NCI-H2227 (cell line): ENCODE measurements around the gene PLA2G12A.
"Not testable (repeated sequence)": the region's sequence is repeated elsewhere in the genome, so short reads cannot be mapped to it uniquely, and the experiment has no call there.

Source experiments
- DNase-seq: peaks from one replicate; lab custom pipeline; 2025; ENCODE audit not compliant: unreplicated experiment; lab: John Stamatoyannopoulos, UW

PLA2G12A gene

DNA sequence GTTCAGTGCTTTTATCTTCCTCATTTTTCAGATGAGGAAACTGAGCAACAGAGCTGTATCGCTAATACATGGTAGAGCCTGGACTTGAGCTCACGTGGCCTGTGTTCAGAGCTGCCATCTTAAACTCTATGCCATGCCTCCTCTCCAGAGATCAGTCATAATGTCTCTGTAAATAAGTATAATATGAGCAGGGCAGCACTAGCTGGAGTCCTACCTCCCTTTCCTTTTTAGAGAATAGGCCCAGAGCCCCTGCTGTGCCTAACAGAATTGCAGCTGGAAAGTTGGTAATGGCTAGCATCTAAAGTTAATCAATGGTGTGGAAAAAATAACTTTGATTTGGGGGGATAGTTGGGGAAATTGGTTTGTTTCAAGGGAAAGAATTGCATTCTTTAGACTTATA is 47.0 kb downstream of the PLA2G12A start:
- DNase-seq, result no peak

GRCh38 chr4:109678925-109679324 is 50.9 kb downstream of the PLA2G12A start:
- not testable (repeated sequence) for DNase-seq

- DNase-seq, result not testable (repeated sequence)
Observed at GRCh38 chr4:109678472-109678871, 51.4 kb downstream of the PLA2G12A start.

GRCh38 chr4:109676886-109677285 is 53.0 kb downstream of the PLA2G12A start:
- no peak for DNase-seq

DNA sequence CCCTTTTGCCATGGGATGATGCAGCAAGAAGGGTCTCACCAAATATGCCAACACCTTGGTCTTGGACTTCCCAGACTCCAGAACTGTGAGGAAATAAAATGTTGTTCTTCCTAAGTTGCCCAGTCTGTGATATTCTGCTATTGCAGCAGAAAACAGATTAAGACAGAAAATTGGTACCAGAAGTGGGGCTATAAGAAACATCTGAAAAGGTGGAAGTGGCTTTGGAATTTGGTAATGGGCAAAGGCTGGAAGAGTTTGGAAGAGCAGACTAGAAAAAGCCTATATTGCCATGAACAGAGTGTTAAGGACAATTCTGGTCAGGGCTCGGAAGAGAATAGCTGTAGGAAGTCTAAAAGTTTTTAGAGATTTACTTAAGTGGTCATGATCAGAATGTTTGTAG is 54.0 kb downstream of the PLA2G12A start:
- DNase-seq, result no peak

DNA sequence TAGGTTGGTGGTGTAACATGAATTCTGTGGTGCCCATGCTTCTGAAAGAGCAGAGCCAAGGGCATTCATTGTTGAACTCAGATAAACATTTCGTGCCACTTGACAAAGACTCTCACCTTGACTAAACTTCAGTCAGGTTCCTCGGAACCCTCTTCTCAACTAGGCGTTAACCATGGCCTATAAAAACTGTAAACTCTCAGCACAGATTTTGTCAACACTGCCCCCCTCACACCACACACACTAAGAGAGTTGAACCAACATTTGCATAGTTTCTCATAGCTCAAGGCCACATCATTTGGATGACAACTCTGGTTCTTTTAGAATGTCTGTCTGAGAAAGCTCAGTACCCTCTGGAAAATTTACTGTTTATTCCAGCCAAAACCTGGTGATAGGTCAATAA is 54.7 kb downstream of the PLA2G12A start:
- no peak for DNase-seq

DNA sequence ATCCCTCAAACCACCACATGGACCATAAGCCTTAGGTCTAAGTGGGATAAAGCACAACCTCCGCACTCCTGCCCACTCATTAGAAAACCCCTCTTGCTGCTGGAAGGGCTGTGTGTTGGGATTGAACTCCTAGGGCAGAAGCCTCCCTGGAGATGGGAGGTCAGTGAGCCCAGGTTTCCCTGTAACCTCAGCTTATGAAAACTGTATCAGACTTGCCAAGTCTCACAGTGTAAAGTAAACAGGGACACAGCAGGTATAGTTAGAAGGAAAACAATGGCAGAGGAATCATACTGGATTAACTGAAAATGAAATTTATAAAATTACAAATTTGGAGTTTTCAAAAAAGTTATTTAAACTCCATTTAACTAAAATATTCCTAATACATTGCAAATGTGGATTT is 56.6 kb downstream of the PLA2G12A start:
- no peak for DNase-seq

DNA sequence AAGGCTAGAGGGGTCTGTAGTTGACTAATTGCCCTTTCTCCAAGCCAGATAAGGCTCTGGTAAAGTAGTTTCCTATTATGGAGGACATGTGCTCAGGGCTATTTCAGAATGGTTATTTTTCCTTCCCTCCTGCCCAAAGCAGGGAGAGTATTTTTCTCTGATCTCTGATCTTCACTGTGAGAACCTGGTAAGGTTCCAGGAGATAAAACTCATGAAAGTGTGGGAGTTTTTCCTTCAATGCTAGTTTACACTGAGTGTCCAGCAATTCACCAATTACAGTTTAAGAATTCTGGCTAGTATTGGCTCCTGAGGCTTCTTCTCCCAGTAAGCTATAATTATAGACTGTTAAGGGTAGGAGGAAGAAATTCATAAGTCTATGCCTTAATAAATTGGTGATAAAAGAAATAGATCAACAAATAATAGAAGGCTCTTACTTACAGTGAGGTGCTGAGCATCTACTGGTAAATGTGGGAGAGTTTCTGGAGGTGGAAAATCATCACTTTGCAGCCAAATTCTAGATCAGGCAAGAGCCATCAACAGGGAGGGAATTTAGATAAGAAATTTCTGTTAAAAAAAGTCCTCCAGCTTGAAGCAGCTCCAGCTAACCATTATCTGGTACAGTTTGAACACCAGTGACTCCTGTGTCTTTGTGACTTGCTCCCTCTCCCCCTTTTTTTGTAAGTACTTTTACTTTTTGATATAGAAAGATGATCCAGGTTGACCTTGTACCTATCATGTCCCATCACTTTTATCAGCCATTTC is 57.5 kb downstream of the PLA2G12A start:
- DNase-seq, result no peak

DNA sequence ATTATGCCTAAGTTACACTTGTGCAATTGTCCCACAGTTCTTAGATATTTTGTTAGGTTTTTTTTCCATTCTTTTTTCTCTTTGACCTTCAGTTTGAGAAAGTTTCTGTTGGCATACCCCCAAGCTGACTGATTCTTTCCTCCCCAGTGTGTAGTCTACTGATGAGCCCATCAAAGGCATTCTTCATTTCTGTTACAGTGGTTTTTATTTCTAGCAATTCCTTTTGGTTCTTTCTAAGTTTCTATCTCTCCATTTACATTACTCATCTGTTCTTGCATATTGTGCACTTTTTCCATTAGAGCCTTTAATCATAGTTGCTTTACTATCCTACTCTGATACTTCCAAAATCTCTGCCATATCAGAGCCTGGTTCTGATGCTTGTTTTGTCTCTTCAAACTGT is 58.5 kb downstream of the PLA2G12A start:
- no peak for DNase-seq

DNA sequence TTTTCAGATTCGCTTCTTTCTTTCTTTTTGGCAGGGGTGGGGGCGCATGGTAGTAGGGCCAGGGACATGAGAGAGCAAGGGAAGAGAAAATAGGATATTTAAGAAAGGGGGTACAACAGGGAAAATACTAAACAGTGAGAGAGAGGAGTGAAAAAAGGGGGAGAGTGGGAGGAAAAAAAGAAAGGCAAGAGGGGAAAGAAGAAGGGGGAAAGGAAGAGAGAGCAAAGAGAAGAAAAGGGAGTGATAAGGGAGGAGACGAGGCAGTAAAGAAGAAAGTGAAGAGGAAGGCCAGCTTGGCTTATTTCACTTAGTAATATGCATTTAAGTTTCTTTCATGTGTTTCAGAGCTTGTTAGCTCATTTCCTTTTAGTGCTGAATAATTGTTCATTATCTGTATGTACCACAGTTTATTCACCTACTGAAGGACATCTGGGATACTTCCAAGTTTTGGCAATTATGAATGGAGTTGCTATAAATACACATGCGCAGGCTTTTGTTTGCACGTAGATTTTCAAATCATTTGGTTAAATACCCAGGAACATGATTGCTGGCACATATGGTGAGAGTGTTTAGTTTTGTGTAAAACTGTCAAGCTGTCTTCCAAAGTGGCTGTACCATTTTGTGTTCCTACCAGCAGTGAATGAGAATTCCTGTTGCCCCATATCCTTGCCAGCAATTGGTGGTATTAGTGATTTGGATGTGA is 63.9 kb downstream of the PLA2G12A start:
- DNase-seq, result no peak

DNA sequence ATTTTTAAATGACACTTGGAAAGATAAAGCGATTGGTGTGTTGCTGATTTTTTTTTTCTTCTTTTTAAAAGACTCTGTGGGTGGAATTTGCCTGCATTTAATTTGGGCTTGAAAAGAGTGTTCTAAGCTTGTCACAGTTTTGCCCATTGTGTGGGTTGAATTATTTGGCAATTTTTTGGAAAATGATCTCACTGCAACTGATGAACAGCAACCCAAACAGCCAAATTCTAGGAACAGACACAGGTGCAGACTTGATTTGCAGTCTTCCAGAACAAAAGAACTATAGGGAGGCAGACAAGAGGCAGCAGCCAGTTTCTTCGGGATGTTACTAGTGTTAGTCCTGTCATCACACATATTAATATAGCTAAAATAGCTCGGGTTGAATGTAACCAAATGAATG is 67.1 kb downstream of the PLA2G12A start:
- no peak for DNase-seq

DNA sequence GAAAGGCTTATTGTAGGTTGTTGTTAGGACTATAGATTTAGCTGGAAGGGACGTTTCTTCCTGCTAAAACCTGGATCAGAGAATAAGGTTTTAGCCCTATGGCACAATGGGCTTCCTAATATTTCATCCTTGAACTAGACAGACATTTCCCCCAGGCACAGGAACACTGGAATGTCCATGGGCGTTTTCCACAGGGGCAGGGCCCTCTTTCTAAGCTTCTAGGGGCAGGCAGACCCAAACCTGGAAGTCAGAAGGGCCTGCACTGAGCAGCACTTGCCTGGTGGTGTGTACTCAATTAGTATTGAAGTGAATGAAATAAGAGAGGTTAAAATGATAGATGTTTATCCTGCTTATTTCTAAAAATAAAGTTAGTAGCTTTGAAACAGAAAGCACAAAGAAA is 67.8 kb downstream of the PLA2G12A start:
- no peak for DNase-seq
